Measurements from ENCODE around the gene MEF2C.

- no peak for TF ChIP-seq CTCF (IDR thresholded peaks at IDR 0.05)
- TF ChIP-seq POLR2A (IDR thresholded peaks at IDR 0.05), result no peak
These were observed 205.5 kb downstream of the MEF2C start for GRCh38 chr5:88677376-88677895.
